Neural progenitor cell (in vitro differentiated cells): ENCODE measurements around the gene TMEM40. TPM values are rescaled to one million over a fixed set of nuclear protein-coding genes. Genes with fewer than 3 reads are reported as not detected.

Experiments
- DNase-seq: peaks from one replicate; pipeline ENCODE4 v3.0.0-alpha.2; 2016; ENCODE audit warnings: low spot score
- H2AFZ ChIP-seq: fragments of 200-600 bp; sonication (generic); replicated peaks from 2 replicates; pipeline ENCODE4 v1.6.1; 2016; ENCODE audit warnings: antibody characterized with exemption
- H3F3A ChIP-seq: fragments of 200-600 bp; sonication (generic); 2 replicates; pipeline ENCODE4 v1.6.1; 2016; ENCODE audit warnings: antibody characterized with exemption, low read depth
- H3K27ac ChIP-seq: fragments of 200-600 bp; sonication (generic); 2 replicates; pipeline ENCODE4 v1.5.1; 2016; ENCODE audit warnings: mild to moderate bottlenecking
- H3K27me3 ChIP-seq: fragments of 200-600 bp; sonication (generic); 2 replicates; pipeline ENCODE4 v1.6.1; 2016; ENCODE audit warnings: mild to moderate bottlenecking, moderate library complexity
- H3K36me3 ChIP-seq: fragments of 200-600 bp; sonication (generic); 2 replicates; pipeline ENCODE4 v1.5.1; 2016
- H3K4me1 ChIP-seq: fragments of 200-600 bp; sonication (generic); 2 replicates; pipeline ENCODE4 v1.6.1; 2016; ENCODE audit warnings: mixed run types
- H3K4me2 ChIP-seq: fragments of 200-600 bp; sonication (generic); 2 replicates; pipeline ENCODE4 v1.6.1; 2016
- H3K4me3 ChIP-seq: fragments of 200-600 bp; sonication (generic); 2 replicates; pipeline ENCODE4 v1.5.1; 2016
- H3K79me2 ChIP-seq: fragments of 200-600 bp; sonication (generic); 2 replicates; pipeline ENCODE4 v1.6.1; 2016; ENCODE audit warnings: low read depth
- H3K9ac ChIP-seq: fragments of 200-600 bp; sonication (generic); 2 replicates; pipeline ENCODE4 v1.6.1; 2016
- H3K9me3 ChIP-seq: fragments of 200-600 bp; sonication (generic); 2 replicates; pipeline ENCODE4 v1.5.1; 2016; ENCODE audit warnings: low read depth
- H4K20me1 ChIP-seq: fragments of 200-600 bp; sonication (generic); 2 replicates; pipeline ENCODE4 v1.6.1; 2016; ENCODE audit warnings: low read depth
- H3K27ac Mint-ChIP-seq: 3 replicates; pipeline ENCODE4 v1.8.0; 2021; ENCODE audit warnings: mixed read lengths
- H3K27me3 Mint-ChIP-seq: 2 replicates; pipeline ENCODE4 v1.8.0; 2022; ENCODE audit warnings: low read depth, mild to moderate bottlenecking, inconsistent platforms, moderate library complexity, mixed read lengths; ENCODE audit not compliant: insufficient read depth
- H3K36me3 Mint-ChIP-seq: 3 replicates; pipeline ENCODE4 v1.8.0; 2021; ENCODE audit warnings: mixed read lengths
- H3K4me1 Mint-ChIP-seq: 3 replicates; pipeline ENCODE4 v1.8.0; 2021; ENCODE audit warnings: mixed read lengths
- H3K4me3 Mint-ChIP-seq: 3 replicates; pipeline ENCODE4 v1.8.0; 2021; ENCODE audit warnings: mild to moderate bottlenecking, moderate library complexity, mixed read lengths
- H3K9me3 Mint-ChIP-seq: 3 replicates; pipeline ENCODE4 v1.8.0; 2020; ENCODE audit warnings: mixed read lengths
- CTCF ChIP-seq: fragments of 200-600 bp; sonication (generic); IDR thresholded peaks from 2 replicates; pipeline ENCODE4 v1.5.1; 2017; ENCODE audit warnings: antibody characterized with exemption, mild to moderate bottlenecking
- EZH2 ChIP-seq: fragments of 200-600 bp; sonication (generic); IDR thresholded peaks from 2 replicates; pipeline ENCODE4 v1.6.1; 2017; ENCODE audit warnings: antibody characterized with exemption, mild to moderate bottlenecking, moderate library complexity
- EZH2phosphoT487 ChIP-seq: fragments of 200-600 bp; sonication (generic); IDR thresholded peaks from 2 replicates; pipeline ENCODE4 v1.6.1; 2017; ENCODE audit warnings: antibody characterized with exemption
- total RNA-seq: library from RNA; depleted of rRNA; stranded (reverse); fragments of >200 nt; gene quantifications from 2 replicates; pipeline ENCODE4 v1.2.3, GENCODE V29; 2015; ENCODE audit warnings: low replicate concordance

TMEM40 gene
- total RNA-seq, 1 donor from 2014 or later = not detected

GRCh38 chr3:12768579-12769527 is 9.8 kb upstream of the TMEM40 start:
- TF ChIP-seq EZH2phosphoT487 = no peak
- Histone ChIP-seq H3K4me2 (no peak overlapping the region), H3K4me1 (no peaks in the 10 kb centered on the region), H3K9me3 (no peaks in the 10 kb centered on the region), H3K4me3 (no peak overlapping the region), H3K27ac (no peak overlapping the region), H3K27me3 (no peaks in the 10 kb centered on the region), H2AFZ (no peak overlapping the region), H3K36me3 (no peaks in the 10 kb centered on the region), H3K79me2 (no peaks in the 10 kb centered on the region), H4K20me1 (no peaks in the 10 kb centered on the region), H3F3A (no peaks in the 10 kb centered on the region), H3K9ac (no peak overlapping the region)
- Mint-ChIP-seq H3K36me3 (no peaks in the 10 kb centered on the region), H3K9me3 (no peaks in the 10 kb centered on the region), H3K27me3 (peaks cover 7% of the 10 kb centered on the region), H3K4me3 (no peak overlapping the region), H3K4me1 (peaks cover 3% of the 10 kb centered on the region), H3K27ac (no peak overlapping the region)
- no peak for DNase-seq

GRCh38 chr3:12766541-12766940 is 7.5 kb upstream of the TMEM40 start:
- no peaks in the 10 kb centered on the region for H3K9me3 ChIP-seq
- no peak for DNase-seq
- peaks cover 4% of the 10 kb centered on the region for H3K4me1 Mint-ChIP-seq

GRCh38 chr3:12764171-12764776 is 5.2 kb upstream of the TMEM40 start:
- peaks cover 5% of the 10 kb centered on the region for H3K27me3 Mint-ChIP-seq
- H3K36me3 Mint-ChIP-seq = no peaks in the 10 kb centered on the region
- H3K4me1 Mint-ChIP-seq = peaks cover 12% of the 10 kb centered on the region

More at GRCh38 chr3:12766541-12766940, 7.5 kb upstream of the TMEM40 start:
- Histone ChIP-seq H3K4me3 (no peak overlapping the region), H3K36me3 (no peaks in the 10 kb centered on the region), H3K27ac (no peak overlapping the region), H3K27me3 (no peaks in the 10 kb centered on the region), H3K4me1 (no peaks in the 10 kb centered on the region), H4K20me1 (no peaks in the 10 kb centered on the region), H3K79me2 (no peaks in the 10 kb centered on the region), H3K9ac (no peak overlapping the region), H3F3A (no peaks in the 10 kb centered on the region), H3K4me2 (no peak overlapping the region), H2AFZ (no peak overlapping the region)
- Mint-ChIP-seq H3K36me3 (no peaks in the 10 kb centered on the region), H3K27me3 (peaks cover 8% of the 10 kb centered on the region), H3K9me3 (no peaks in the 10 kb centered on the region), H3K27ac (no peak overlapping the region), H3K4me3 (no peak overlapping the region)
- TF ChIP-seq CTCF (no peak), EZH2phosphoT487 (no peak), EZH2 (no peak)

More at GRCh38 chr3:12764171-12764776, 5.2 kb upstream of the TMEM40 start:
- no peak overlapping the region for H3K4me2 ChIP-seq
- no peaks in the 10 kb centered on the region for H4K20me1 ChIP-seq
- H3K27me3 ChIP-seq = no peaks in the 10 kb centered on the region
- no peaks in the 10 kb centered on the region for H3F3A ChIP-seq
- H3K36me3 ChIP-seq = no peaks in the 10 kb centered on the region
- no peak overlapping the region for H3K27ac ChIP-seq
- H3K9ac ChIP-seq = no peak overlapping the region
- no peaks in the 10 kb centered on the region for H3K9me3 ChIP-seq
- no peak for TF ChIP-seq EZH2phosphoT487
- no peak for TF ChIP-seq EZH2
- TF ChIP-seq CTCF = no peak
- Mint-ChIP-seq H3K9me3 (no peaks in the 10 kb centered on the region), H3K27ac (no peak overlapping the region), H3K4me3 (no peak overlapping the region)
- no peak overlapping the region for H3K4me3 ChIP-seq
- H3K4me1 ChIP-seq = no peaks in the 10 kb centered on the region
- no peak overlapping the region for H2AFZ ChIP-seq
- H3K79me2 ChIP-seq = no peaks in the 10 kb centered on the region
- no peak for DNase-seq
